ENCODE measurements around the gene FBXO11. TPM values are rescaled to one million over a fixed set of nuclear protein-coding genes. Genes with fewer than 3 reads are reported as not detected.
A peak's percentile ranks its signal among the peaks of the same experiment; 100 is the strongest.

The FBXO11 gene
- 69.3 TPM for total RNA-seq
- long read RNA-seq, full-length matches to known transcripts = 46 of 75 reads
- long read RNA-seq, partial matches to known transcripts = 11 of 75 reads
- long read RNA-seq, other reads (novel, unspliced or antisense) = 18 of 75 reads

GRCh38 chr2:47906157-47907038, at the start of gene FBXO11:
TSS of gene FBXO11 (minus strand) at chr2:47906498. CDS start at chr2:47905720, 778 bp downstream.
- Histone ChIP-seq H3K36me3 (no peaks in the 10 kb centered on the region), H3K4me3 (peak within 1 kb of the TSS; percentile 82), H3K9me3 (no peaks in the 10 kb centered on the region), H3K4me1 (peaks cover 12% of the 10 kb centered on the region), H3K27me3 (no peaks in the 10 kb centered on the region), H3K27ac (peak within 1 kb of the TSS; percentile 99)
- DNase-seq (peak; percentile 97), ATAC-seq (peak; percentile 95)
- TF ChIP-seq CTCF (IDR thresholded peaks at IDR 0.05) = peak; percentile 56
- intact Hi-C loops (cut with DNase I) = loop anchor here (10.0 kb wide), 1 partner anchor 52 kb away; no protein-coding TSS in a partner anchor

DNA sequence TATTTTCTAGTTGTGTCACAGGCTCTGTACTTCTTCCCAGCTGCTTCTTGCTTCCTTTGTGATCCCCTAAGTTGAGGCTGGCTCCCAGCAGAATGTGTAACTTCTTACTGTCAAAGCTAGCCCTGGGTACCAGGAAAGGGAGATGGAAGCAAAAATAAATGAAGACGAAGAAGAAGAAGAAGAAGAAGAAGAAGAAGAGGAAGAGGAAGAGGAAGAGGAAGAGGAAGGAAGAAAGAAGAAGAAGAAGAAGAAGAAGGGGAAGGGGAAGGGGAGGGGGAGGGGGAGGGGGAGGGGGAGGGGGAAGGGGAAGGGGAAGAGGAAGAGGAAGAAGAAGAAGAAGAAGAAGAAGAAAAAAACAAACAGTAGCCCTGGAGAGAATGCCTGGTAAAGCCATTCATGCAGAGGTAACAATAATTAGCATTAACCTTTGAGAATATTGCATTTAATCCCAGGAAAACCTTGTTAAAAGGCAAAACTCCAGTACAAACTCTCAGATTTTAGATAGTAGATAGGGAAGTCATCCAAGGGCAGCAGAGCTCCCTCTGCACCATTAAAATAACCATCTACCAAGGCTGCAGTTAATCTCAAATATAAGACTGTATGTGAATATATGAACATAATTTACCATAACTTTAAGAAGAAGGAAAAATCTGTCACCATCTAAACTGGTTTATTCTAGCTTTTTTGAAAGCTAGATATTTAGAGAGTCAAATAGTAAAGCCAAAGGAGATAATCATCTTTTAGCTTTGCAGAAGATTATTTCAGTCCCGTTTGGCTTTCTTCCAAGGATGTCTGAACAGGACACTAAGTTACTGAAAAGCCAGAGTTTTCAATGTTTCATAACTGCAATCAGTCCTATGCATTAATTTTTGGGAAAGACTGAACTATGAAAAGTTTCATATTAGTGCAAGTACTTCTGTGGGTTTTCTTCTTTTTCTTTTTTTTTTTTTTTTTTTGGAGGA, 44.3 kb upstream of the FBXO11 start:
- intact Hi-C loops (cut with DNase I) = no loop called here
- TF ChIP-seq CTCF (IDR thresholded peaks at IDR 0.05) = no peak
- DNase-seq (no peak), ATAC-seq (no peak)
- Histone ChIP-seq H3K4me1 (no peaks in the 10 kb centered on the region), H3K4me3 (no peak overlapping the region), H3K27ac (no peak overlapping the region), H3K9me3 (no peaks in the 10 kb centered on the region), H3K27me3 (no peaks in the 10 kb centered on the region), H3K36me3 (no peaks in the 10 kb centered on the region)

DNA sequence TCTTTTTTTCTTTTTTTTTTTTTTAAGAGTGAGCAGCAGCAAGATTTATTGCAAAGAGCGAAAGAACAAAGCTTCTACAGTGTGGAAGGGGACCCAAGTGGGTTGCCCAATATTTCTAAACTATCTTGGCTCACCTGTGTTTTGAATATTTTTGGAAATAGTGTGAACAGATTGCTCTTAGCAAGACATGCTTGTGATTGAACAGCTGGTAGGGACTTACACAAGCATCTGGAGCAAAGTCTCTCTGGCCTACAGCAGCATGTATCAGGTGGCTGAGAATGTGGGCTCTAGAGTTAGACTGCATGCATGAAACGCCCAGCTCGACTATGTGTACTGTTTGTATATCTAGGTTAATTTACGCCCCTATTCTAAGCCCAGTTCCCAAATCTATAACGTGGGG, 40.3 kb upstream of the FBXO11 start:
- Histone ChIP-seq H3K4me3 (no peak overlapping the region), H3K4me1 (no peaks in the 10 kb centered on the region), H3K27me3 (no peaks in the 10 kb centered on the region), H3K9me3 (no peaks in the 10 kb centered on the region), H3K36me3 (no peaks in the 10 kb centered on the region), H3K27ac (no peak overlapping the region)
- ATAC-seq = no peak
- DNase-seq = no peak
- intact Hi-C loops (cut with DNase I) = no loop called here
- TF ChIP-seq CTCF (IDR thresholded peaks at IDR 0.05) = no peak

DNA sequence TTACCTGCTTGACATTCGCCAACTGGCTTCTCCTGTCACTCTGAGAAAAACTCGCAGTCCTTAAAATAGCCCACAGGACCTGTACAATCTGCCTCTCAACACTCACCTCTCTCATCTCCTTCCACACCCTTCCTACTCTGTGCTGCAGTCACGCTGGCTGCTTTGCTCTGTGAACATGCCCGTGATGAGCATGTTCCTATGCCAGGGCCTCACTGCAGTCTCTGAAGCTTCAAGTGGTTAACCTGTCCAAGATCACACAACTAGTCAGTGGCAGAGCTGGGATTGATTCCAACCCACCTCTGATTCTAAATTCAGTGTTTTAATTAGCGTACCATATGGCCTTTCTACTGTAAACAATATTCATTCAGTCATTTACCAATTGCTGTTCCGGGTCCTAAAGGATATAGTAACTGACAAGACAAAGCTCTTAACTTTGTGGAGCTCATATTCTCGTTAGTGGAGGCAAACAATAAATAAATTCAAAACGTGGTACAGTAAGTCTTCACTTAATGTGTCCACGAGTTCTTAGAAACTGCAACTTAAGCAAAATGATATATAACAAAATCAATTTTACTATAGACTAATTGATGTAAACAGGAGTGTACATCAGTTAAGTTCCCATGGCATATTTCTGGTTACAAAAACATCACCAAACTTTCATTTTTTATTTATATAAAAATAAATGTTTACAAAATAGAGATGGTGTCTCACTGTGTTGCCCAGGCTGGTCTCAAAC, 38.9 kb upstream of the FBXO11 start:
- Histone ChIP-seq H3K27ac (no peak overlapping the region), H3K9me3 (no peaks in the 10 kb centered on the region), H3K36me3 (no peaks in the 10 kb centered on the region), H3K4me3 (no peak overlapping the region), H3K27me3 (no peaks in the 10 kb centered on the region), H3K4me1 (no peaks in the 10 kb centered on the region)
- ATAC-seq (no peak), DNase-seq (no peak)
- intact Hi-C loops (cut with DNase I) = no loop called here
- TF ChIP-seq CTCF (IDR thresholded peaks at IDR 0.05) = no peak

GRCh38 chr2:47941936-47942335, 35.6 kb upstream of the FBXO11 start:
- no peak for ATAC-seq
- TF ChIP-seq CTCF (IDR thresholded peaks at IDR 0.05) = no peak
- DNase-seq = no peak
- no peaks in the 10 kb centered on the region for H3K9me3 ChIP-seq
- H3K36me3 ChIP-seq = no peaks in the 10 kb centered on the region
- H3K4me1 ChIP-seq = no peaks in the 10 kb centered on the region
- no peak overlapping the region for H3K4me3 ChIP-seq
- no peak overlapping the region for H3K27ac ChIP-seq
- no peaks in the 10 kb centered on the region for H3K27me3 ChIP-seq
- intact Hi-C loops (cut with DNase I) = no loop called here
